ENCODE measurements around the gene PKD1. TPM values are rescaled to one million over a fixed set of nuclear protein-coding genes. Genes with fewer than 3 reads are reported as not detected.
"Not testable (repeated sequence)": the region's sequence is repeated elsewhere in the genome, so short reads cannot be mapped to it uniquely, and the experiment has no call there.

PKD1 gene
- total and polyA plus RNA-seq, 5 donors = 95.9 to 111 (median 98.4) TPM

DNA sequence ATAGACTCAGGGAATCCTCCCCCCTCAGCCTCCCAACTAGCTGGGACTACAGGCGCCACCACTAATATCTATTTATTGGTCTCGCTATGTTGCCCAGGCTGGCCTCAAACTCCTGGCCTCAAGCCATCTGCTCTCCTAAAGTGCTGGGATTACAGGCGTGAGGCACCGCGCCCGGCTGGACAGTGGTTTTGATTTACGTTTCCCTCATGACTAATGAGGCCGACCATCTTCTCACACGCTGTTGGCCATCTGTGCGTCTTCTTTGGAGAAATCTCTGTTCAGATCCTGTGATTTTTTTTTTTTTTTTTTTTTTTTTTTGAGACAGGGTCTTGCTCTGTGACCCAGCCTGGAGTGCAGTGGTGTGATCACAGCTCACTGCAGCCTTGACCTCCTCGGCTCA, 6.4 kb downstream of the PKD1 start:
- H3K4me3 ChIP-seq (ENCODE audit: low read length); H3K27me3 ChIP-seq (ENCODE audit: control insufficient read depth, insufficient read depth); H3K27ac ChIP-seq (ENCODE audit: low read length); intact Hi-C loops (cut with DNase I); ATAC-seq; H3K4me1 ChIP-seq (ENCODE audit: control insufficient read depth, insufficient read depth, low read length); DNase-seq; H3K9me3 ChIP-seq (ENCODE audit: control insufficient read depth, low read length): not testable (repeated sequence)
- 74% methylated on average over 9 of the region's 11 CpGs for WGBS

- intact Hi-C loops (cut with DNase I); H3K27me3 ChIP-seq (ENCODE audit: control insufficient read depth, insufficient read depth); H3K4me3 ChIP-seq (ENCODE audit: low read length); H3K9me3 ChIP-seq (ENCODE audit: control insufficient read depth, low read length); H3K27ac ChIP-seq (ENCODE audit: low read length): not testable (repeated sequence)
- peaks cover 10% of the 10 kb centered on the region for H3K4me1 ChIP-seq (ENCODE audit: control insufficient read depth, insufficient read depth, low read length)
- DNase-seq (peak in 2 of 3 donors; percentile 68 to 72), ATAC-seq (peak; percentile 19 to 22)
- 28% methylated on average over 3 of the region's 3 CpGs for WGBS
These were observed 7.9 kb downstream of the PKD1 start for GRCh38 chr16:2127630-2128280.

- H3K9me3 ChIP-seq (ENCODE audit: control insufficient read depth, low read length); H3K4me3 ChIP-seq (ENCODE audit: low read length); intact Hi-C loops (cut with DNase I); H3K27me3 ChIP-seq (ENCODE audit: control insufficient read depth, insufficient read depth): not testable (repeated sequence)
- peak in 2 of 3 donors; percentile 77 for DNase-seq
- Histone ChIP-seq H3K27ac (ENCODE audit: low read length) (peak overlapping the region; percentile 50), H3K4me1 (ENCODE audit: control insufficient read depth, insufficient read depth, low read length) (peaks cover 10% of the 10 kb centered on the region)
- ATAC-seq = peak in 1 of 2 donors; percentile 2
- 71% methylated on average over 31 of the region's 31 CpGs for WGBS
These were observed 8.7 kb downstream of the PKD1 start for GRCh38 chr16:2126928-2127556.

- H3K4me3 ChIP-seq (ENCODE audit: low read length); H3K9me3 ChIP-seq (ENCODE audit: control insufficient read depth, low read length); intact Hi-C loops (cut with DNase I); H3K27me3 ChIP-seq (ENCODE audit: control insufficient read depth, insufficient read depth): not testable (repeated sequence)
- WGBS = 36% methylated on average over 21 of the region's 21 CpGs
- DNase-seq (peak in 2 of 3 donors; percentile 79 to 84), ATAC-seq (peak; percentile 1 to 12)
- Histone ChIP-seq H3K4me1 (ENCODE audit: control insufficient read depth, insufficient read depth, low read length) (peaks cover 10% of the 10 kb centered on the region), H3K27ac (ENCODE audit: low read length) (peak overlapping the region; percentile 63)
These were observed 9.4 kb downstream of the PKD1 start for GRCh38 chr16:2126161-2126743.

GRCh38 chr16:2125609-2126008, 10.1 kb downstream of the PKD1 start:
- peak overlapping the region; percentile 98 for H3K27ac ChIP-seq (ENCODE audit: low read length)
- ATAC-seq; H3K27me3 ChIP-seq (ENCODE audit: control insufficient read depth, insufficient read depth); H3K4me3 ChIP-seq (ENCODE audit: low read length); H3K9me3 ChIP-seq (ENCODE audit: control insufficient read depth, low read length); intact Hi-C loops (cut with DNase I): not testable (repeated sequence)
- peaks cover 10% of the 10 kb centered on the region for H3K4me1 ChIP-seq (ENCODE audit: control insufficient read depth, insufficient read depth, low read length)
- DNase-seq = peak in 2 of 3 donors; percentile 64
- WGBS = 35% methylated on average over 11 of the region's 11 CpGs

- Histone ChIP-seq H3K27ac (ENCODE audit: low read length) (peak overlapping the region; percentile 98), H3K4me1 (ENCODE audit: control insufficient read depth, insufficient read depth, low read length) (peaks cover 10% of the 10 kb centered on the region)
- H3K4me3 ChIP-seq (ENCODE audit: low read length); intact Hi-C loops (cut with DNase I); H3K9me3 ChIP-seq (ENCODE audit: control insufficient read depth, low read length); H3K27me3 ChIP-seq (ENCODE audit: control insufficient read depth, insufficient read depth): not testable (repeated sequence)
- DNase-seq (peak; percentile 81 to 92 (median 89)), ATAC-seq (peak; percentile 62 to 74)
- 2% methylated on average over 37 of the region's 37 CpGs for WGBS
These were observed 10.8 kb downstream of the PKD1 start for GRCh38 chr16:2124694-2125444.

GRCh38 chr16:2124377-2124693, 11.4 kb downstream of the PKD1 start:
- peak; percentile 1 to 3 for ATAC-seq
- 4% methylated on average over 11 of the region's 11 CpGs for WGBS
- peak in 1 of 3 donors; percentile 75 for DNase-seq
- H3K9me3 ChIP-seq (ENCODE audit: control insufficient read depth, low read length); intact Hi-C loops (cut with DNase I); H3K27me3 ChIP-seq (ENCODE audit: control insufficient read depth, insufficient read depth); H3K4me3 ChIP-seq (ENCODE audit: low read length): not testable (repeated sequence)
- peak overlapping the region; percentile 98 for H3K27ac ChIP-seq (ENCODE audit: low read length)
- peaks cover 10% of the 10 kb centered on the region for H3K4me1 ChIP-seq (ENCODE audit: control insufficient read depth, insufficient read depth, low read length)

GRCh38 chr16:2123706-2124376, 11.9 kb downstream of the PKD1 start:
- H3K27me3 ChIP-seq (ENCODE audit: control insufficient read depth, insufficient read depth); intact Hi-C loops (cut with DNase I); H3K9me3 ChIP-seq (ENCODE audit: control insufficient read depth, low read length); H3K4me3 ChIP-seq (ENCODE audit: low read length): not testable (repeated sequence)
- DNase-seq = peak in 1 of 3 donors; percentile 68
- 31% methylated on average over 24 of the region's 27 CpGs for WGBS
- Histone ChIP-seq H3K27ac (ENCODE audit: low read length) (peak overlapping the region; percentile 98), H3K4me1 (ENCODE audit: control insufficient read depth, insufficient read depth, low read length) (peaks cover 10% of the 10 kb centered on the region)
- peak; percentile 2 for ATAC-seq

DNA sequence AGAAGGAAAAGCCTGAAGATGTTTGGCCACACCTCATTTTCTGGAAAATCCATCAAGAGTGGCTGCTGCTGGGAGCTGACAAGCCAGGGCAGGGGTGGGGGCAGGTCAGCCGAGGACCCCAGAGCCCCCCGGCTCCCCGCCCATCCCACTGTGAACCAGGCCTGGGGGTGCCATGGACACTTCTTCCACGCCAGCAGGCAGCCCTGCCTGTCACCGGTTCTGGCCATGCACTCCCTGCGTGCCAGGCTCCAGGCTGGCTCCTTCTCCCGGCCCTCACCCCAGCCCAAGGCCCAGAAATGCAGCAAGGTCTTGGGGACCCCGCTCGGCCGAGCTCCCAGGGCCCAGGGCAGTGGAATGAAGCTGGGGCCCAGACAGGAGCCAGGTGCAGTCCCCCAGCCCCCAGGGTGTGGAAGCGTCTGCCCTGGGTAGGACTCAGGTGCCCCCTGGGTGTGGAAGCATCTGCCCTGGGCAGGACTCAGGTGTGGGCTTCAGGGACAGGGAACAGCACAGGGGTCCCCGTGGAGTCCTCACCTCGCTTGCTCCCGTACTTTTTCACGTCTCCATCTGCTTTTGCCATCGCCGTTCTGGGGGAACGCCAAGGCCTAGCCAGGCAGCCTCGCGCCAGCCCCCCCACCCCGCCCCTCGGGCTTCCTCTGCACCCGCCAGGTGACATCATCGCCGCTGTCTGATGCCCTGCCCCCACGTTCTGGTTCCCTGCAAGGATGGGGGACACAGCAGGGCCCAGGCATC, 12.6 kb downstream of the PKD1 start:
- Histone ChIP-seq H3K27ac (ENCODE audit: low read length) (peak overlapping the region; percentile 14), H3K4me1 (ENCODE audit: control insufficient read depth, insufficient read depth, low read length) (peaks cover 10% of the 10 kb centered on the region)
- intact Hi-C loops (cut with DNase I); H3K9me3 ChIP-seq (ENCODE audit: control insufficient read depth, low read length); H3K4me3 ChIP-seq (ENCODE audit: low read length); H3K27me3 ChIP-seq (ENCODE audit: control insufficient read depth, insufficient read depth): not testable (repeated sequence)
- ATAC-seq = peak; percentile 1 to 3
- DNase-seq = peak in 1 of 3 donors; percentile 59
- WGBS = 45% methylated on average over 19 of the region's 26 CpGs

GRCh38 chr16:2122429-2122828, 13.3 kb downstream of the PKD1 start:
- ATAC-seq (no peak), DNase-seq (peak in 1 of 3 donors; percentile 64)
- 75% methylated on average over 17 of the region's 17 CpGs for WGBS
- H3K27me3 ChIP-seq (ENCODE audit: control insufficient read depth, insufficient read depth) = no peaks in the 10 kb centered on the region
- H3K27ac ChIP-seq (ENCODE audit: low read length) = no peak overlapping the region
- intact Hi-C loops (cut with DNase I) = no loop called here
- no peak overlapping the region for H3K4me3 ChIP-seq (ENCODE audit: low read length)
- no peaks in the 10 kb centered on the region for H3K9me3 ChIP-seq (ENCODE audit: control insufficient read depth, low read length)
- peaks cover 10% of the 10 kb centered on the region for H3K4me1 ChIP-seq (ENCODE audit: control insufficient read depth, insufficient read depth, low read length)

All from right cardiac atrium (tissue), 5 donors.